GM21528 (cell line): ENCODE data around the gene TCL1A.

Experiments used
- ATAC-seq: cut with Tn5 transposase; IDR thresholded peaks from one replicate; pipeline ENCODE4 v1.9.1; 2021; ENCODE audit warnings: mild to moderate bottlenecking, moderate library complexity; ENCODE audit not compliant: unreplicated experiment, low FRiP score

The TCL1A gene

DNA sequence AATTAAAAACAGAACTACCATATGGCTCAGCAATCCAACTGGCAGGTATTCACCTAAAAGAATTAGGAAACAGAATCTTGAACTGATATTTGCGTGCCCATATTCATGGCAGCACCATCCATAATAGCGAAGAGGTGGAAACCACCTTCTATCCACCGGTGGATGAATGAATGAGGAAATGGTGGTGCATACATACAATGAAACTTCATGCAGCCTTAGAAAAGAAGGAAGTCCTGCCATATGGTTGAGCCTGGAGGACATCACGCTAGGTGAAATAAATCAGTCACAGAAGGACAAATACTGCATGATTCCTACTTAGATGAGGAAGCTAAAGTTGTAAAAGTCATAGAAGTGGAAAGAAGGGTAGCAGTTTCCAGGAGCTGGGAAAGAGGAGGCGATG lies 6.6 kb downstream of the TCL1A start:
- no peak for ATAC-seq

GRCh38 chr14:95705518-95705917 lies 8.4 kb downstream of the TCL1A start:
- no peak for ATAC-seq

- no peak for ATAC-seq
Observed at GRCh38 chr14:95703805-95704204, 10.1 kb downstream of the TCL1A start.

- no peak for ATAC-seq
Observed at GRCh38 chr14:95703341-95703740, 10.6 kb downstream of the TCL1A start.

GRCh38 chr14:95701846-95702221 lies 12.1 kb downstream of the TCL1A start:
- ATAC-seq, result no peak

GRCh38 chr14:95700221-95700976 lies 13.5 kb downstream of the TCL1A start:
- no peak for ATAC-seq

DNA sequence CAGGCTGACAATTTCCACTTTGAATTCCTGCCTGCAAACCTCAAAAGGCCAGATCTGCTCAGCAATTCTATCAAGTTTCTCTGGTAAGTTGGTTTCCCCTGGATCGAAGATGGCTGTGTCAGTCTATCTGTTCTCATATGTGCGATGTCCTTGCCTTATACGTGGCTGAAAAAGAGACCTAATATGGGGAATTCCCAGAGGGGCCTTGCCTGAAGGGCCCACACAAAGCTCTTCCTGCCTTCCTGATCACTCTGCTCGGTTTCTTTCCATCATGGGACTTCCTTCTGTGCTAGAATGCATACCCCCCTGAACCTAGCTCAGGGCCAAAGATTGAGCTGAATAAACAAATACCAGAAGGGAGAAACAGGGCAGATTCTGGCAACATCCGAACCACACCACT lies 14.5 kb downstream of the TCL1A start:
- ATAC-seq, result no peak

- no peak for ATAC-seq
Observed at GRCh38 chr14:95698287-95698686, 15.6 kb downstream of the TCL1A start.

- ATAC-seq, result peak; percentile 57
Observed at GRCh38 chr14:95697764-95698163, 16.2 kb downstream of the TCL1A start.

GRCh38 chr14:95696741-95697140 lies 17.2 kb downstream of the TCL1A start:
- ATAC-seq, result no peak

- no peak for ATAC-seq
Observed at GRCh38 chr14:95695913-95696312, 18.0 kb downstream of the TCL1A start.

- ATAC-seq, result no peak
Observed at GRCh38 chr14:95695051-95695450, 18.9 kb downstream of the TCL1A start.

- no peak for ATAC-seq
Observed at GRCh38 chr14:95692109-95692508, 21.8 kb downstream of the TCL1A start.

GRCh38 chr14:95691591-95691990 lies 22.3 kb downstream of the TCL1A start:
- ATAC-seq, result no peak

GRCh38 chr14:95690815-95691214 lies 23.1 kb downstream of the TCL1A start:
- no peak for ATAC-seq

GRCh38 chr14:95689441-95689840 lies 24.5 kb downstream of the TCL1A start:
- ATAC-seq, result no peak

GRCh38 chr14:95686935-95687334 lies 27.0 kb downstream of the TCL1A start:
- no peak for ATAC-seq

DNA sequence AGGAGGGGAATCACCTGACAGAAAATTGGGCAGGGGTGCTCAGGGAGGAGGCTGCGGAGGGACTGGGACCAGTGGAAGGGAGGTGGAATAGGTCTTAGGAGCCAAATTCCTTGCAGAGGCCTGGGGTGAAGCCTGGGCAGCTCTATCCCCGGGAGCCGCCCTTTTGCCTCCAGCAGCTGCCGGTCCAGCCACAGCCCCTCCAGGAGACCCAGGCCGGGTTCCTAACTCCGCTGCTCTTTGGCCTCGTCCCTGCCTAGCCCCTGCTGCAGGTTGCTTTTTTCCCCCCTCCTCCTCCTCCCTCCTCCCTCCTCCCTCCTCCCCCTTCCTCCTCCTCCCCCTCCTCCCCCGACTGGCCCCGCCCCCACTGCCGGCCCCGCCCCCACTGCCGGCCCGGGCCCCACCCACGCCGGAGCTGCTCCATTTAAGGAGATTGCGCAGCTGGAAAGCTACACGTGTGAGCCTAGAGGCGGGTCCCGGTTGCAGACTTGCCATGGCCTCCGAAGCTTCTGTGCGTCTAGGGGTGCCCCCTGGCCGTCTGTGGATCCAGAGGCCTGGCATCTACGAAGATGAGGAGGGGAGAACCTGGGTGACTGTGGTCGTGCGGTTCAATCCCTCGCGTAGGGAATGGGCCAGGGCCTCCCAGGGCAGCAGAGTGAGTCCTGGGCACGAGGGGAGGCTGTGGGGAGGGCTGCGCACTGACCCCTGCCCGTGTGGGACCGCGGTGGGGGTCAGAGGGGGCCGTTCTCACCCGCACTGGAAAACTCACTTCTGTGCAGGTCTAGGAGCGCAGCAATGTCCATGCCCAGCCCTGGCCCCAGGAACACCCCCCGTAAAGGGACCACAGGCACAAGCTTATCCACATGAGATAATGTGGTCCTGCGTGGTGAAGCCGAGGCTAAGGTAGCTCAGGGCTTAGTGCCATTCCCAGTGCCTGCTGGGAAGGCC lies 27.7 kb downstream of the TCL1A start, which contains the start of gene TCL1B:
Gene TCL1B, plus strand, starts transcription at position 449 of the 945 bp plus-strand sequence. Its CDS starts 42 bp downstream, at position 491.
- ATAC-seq, result no peak

GRCh38 chr14:95683793-95684192 lies 30.1 kb downstream of the TCL1A start:
- no peak for ATAC-seq

- no peak for ATAC-seq
Observed at GRCh38 chr14:95681153-95681552, 32.8 kb downstream of the TCL1A start.

DNA sequence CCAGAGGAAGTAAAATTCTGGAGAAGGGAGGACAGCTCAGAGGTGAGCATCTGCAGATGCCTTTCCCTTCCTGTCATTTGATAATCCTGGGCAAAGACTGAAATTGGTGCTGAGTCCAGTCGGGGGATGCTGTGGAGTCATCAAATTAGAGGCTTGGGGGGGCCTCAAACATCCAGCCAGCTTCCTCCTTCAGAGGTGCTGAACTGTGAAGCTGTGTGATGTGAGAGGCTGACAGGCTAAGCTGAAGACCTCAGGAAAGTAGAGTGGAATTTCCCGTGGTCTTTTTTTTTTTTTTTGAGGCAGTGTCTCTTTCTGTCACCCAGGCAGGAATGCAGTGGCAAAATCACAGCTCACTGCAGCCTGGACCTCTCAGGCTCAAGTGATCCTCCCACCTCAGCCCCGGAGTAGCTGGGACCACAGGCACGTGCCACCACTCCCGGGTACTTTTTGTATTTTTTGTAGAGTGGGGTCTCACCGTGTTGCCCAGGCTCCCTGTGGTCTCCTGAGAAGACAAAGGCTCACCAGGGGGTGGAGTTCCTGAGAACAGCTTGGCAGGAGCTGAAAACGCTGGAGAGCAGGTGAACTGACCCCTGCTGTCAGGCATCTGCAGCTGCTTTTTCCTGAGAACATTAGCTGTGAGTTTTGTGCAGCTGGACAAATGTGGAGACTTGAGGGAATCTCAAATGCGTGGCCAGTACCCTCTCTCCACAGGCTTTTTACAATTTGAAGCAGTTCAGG lies 33.8 kb downstream of the TCL1A start:
- no peak for ATAC-seq
